ENCODE measurements around the gene MAIP1. TPM values are rescaled to one million over a fixed set of nuclear protein-coding genes. Genes with fewer than 3 reads are reported as not detected.

The MAIP1 gene
- total RNA-seq, 1 donor, result 23.3 TPM

DNA sequence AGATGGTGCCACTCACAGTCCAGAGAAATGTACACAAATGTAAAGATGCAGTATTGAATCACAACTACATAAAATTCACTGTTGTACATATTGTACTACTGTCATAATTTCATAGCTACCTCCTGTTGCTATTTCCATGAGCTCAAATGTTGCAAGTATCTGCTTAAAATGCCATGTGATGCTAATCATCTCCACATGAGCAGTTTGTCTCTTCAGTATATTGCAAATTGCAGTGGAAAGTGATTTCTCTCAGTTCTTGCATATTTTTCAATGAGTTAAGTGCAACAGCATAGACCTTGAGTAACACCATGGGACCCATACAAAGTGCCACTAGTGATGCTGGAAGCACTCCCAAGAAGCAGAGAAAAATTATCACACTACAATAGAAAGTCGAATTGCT, 51.9 kb downstream of the MAIP1 start:
- TF ChIP-seq, protein P1, sequence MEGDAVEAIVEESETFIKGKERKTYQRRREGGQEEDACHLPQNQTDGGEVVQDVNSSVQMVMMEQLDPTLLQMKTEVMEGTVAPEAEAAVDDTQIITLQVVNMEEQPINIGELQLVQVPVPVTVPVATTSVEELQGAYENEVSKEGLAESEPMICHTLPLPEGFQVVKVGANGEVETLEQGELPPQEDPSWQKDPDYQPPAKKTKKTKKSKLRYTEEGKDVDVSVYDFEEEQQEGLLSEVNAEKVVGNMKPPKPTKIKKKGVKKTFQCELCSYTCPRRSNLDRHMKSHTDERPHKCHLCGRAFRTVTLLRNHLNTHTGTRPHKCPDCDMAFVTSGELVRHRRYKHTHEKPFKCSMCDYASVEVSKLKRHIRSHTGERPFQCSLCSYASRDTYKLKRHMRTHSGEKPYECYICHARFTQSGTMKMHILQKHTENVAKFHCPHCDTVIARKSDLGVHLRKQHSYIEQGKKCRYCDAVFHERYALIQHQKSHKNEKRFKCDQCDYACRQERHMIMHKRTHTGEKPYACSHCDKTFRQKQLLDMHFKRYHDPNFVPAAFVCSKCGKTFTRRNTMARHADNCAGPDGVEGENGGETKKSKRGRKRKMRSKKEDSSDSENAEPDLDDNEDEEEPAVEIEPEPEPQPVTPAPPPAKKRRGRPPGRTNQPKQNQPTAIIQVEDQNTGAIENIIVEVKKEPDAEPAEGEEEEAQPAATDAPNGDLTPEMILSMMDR (IDR thresholded peaks at IDR 0.05; ENCODE audit: insufficient read depth, low read length), result no peak
- no peak for DNase-seq (ENCODE audit: low read depth)
- H3K4me3 ChIP-seq (ENCODE audit: low read depth, low read length), result no peak overlapping the region

DNA sequence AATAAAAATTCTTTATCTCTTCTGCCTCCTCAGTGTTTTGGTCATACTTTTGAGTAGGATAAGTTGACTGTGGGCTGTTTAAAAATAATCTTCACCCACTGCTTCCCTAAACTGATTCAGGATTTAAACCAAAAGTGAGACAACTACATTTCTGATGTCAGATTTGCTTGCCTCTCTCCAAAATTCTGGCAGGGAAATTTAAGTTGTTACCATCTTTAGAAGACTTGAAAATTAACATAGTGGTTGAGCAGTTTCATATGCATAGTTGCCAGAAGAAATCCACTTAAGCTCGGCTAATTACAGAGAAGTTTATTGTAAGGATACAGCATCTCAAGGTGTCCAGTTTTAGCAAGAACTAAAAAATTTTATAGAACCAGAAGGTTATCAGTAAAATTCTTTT, 57.0 kb downstream of the MAIP1 start:
- no peak for DNase-seq (ENCODE audit: low read depth)
- H3K4me3 ChIP-seq (ENCODE audit: low read depth, low read length), result no peak overlapping the region
- TF ChIP-seq, protein P1 (IDR thresholded peaks at IDR 0.05; ENCODE audit: insufficient read depth, low read length), result no peak

Other genes with a start within 250 kb of the MAIP1 start
- 1.5 TPM in 1 of 2 replicates, not detected in the other for gene FTCDNL1, start 104.4 kb upstream of the MAIP1 start, total RNA-seq (ENCODE audit: low replicate concordance)
- gene C2orf69, start 44.3 kb upstream of the MAIP1 start, total RNA-seq (ENCODE audit: low replicate concordance), result 6.7 and 22.2 TPM in 2 replicates
- 7.8 and 8.3 TPM in 2 replicates for gene TYW5, start 91 bp upstream of the MAIP1 start, total RNA-seq (ENCODE audit: low replicate concordance)

Data from fibroblast of the aortic adventitia (primary cell).